Cardiac fibroblast (primary cell): ENCODE measurements around the gene FMNL2.

ENCODE experiments used
- DNase-seq, 2 donors: peaks; one replicate each; pipeline versions ENCODE4 v3.0.0 to v3.0.0-alpha.2; 2010; ENCODE audit warnings: low read depth in 2 of 2
- H3K4me3 ChIP-seq, 2 donors: replicated peaks in 1 of 2; 1 replicate in 1 of 2; 2 replicates in 1 of 2; pipeline ENCODE4 v1.5.1; 2011; ENCODE audit warnings: low read depth in 2 of 2, low read length in 2 of 2, mild to moderate bottlenecking in 2 of 2, moderate library complexity in 1 of 2
- TF ChIP-seq, protein P1 (sequence below): IDR thresholded peaks from one replicate; pipeline ENCODE4 v1.5.1; 2011; ENCODE audit warnings: low read depth, mild to moderate bottlenecking, low read length, inconsistent platforms

Gene FMNL2

DNA sequence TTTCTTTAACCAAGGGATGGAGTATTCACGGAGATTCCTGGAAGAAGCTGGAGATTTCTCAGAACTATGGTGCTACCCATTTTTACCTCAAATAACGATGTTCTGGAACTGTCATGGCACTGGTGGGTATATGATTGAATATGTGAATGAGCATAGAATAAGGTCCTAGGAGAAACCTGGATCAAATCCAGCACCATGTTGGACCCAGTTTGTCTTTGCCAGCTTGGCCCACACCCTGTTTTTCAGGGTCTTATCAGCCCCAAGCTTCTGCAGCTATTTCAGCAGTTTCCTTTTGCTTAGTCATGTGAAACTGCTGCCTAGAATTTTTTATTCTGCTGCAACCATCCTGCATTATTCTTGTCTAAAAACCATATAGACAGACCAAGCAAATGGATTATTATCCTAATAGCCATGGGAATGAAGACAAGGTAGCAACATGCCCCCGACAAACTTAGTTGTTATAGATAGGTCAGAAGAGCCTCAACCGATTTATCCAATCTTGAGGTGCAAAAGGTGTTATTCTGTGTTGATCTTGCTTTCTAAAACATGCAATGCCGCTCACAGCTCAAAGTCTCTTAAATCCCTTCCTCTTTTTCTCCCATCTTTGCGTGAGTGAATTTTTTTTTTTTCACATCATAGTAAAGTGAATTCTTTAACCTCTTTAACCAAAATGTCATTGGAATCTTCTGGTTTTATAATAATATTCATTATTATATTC, 248.7 kb downstream of the FMNL2 start:
- peak in 1 of 2 donors; percentile 53 for DNase-seq
- TF ChIP-seq, protein P1, sequence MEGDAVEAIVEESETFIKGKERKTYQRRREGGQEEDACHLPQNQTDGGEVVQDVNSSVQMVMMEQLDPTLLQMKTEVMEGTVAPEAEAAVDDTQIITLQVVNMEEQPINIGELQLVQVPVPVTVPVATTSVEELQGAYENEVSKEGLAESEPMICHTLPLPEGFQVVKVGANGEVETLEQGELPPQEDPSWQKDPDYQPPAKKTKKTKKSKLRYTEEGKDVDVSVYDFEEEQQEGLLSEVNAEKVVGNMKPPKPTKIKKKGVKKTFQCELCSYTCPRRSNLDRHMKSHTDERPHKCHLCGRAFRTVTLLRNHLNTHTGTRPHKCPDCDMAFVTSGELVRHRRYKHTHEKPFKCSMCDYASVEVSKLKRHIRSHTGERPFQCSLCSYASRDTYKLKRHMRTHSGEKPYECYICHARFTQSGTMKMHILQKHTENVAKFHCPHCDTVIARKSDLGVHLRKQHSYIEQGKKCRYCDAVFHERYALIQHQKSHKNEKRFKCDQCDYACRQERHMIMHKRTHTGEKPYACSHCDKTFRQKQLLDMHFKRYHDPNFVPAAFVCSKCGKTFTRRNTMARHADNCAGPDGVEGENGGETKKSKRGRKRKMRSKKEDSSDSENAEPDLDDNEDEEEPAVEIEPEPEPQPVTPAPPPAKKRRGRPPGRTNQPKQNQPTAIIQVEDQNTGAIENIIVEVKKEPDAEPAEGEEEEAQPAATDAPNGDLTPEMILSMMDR = no peak
- no peak overlapping the region for H3K4me3 ChIP-seq

DNA sequence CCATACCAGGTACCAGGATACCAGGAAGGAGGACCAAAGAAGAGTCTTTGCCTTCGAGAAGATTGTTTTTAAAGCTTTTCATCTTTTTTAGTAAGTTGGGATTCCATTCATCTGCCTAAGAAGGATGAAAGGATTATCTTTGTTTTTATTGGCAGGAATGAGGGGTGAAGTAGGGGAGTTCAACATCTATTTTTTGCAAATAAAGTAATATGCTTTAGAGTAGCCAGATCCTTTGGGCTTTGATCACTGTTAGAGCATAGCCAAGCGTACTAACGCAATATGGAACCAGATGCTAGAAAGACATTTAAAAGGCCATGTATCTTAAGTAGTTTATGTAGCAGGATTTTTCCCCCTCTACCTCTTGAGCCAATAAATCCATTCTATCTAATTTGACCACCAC, 249.3 kb downstream of the FMNL2 start:
- TF ChIP-seq, protein P1 = no peak
- H3K4me3 ChIP-seq = no peak overlapping the region
- peak; percentile 31 to 35 for DNase-seq

DNA sequence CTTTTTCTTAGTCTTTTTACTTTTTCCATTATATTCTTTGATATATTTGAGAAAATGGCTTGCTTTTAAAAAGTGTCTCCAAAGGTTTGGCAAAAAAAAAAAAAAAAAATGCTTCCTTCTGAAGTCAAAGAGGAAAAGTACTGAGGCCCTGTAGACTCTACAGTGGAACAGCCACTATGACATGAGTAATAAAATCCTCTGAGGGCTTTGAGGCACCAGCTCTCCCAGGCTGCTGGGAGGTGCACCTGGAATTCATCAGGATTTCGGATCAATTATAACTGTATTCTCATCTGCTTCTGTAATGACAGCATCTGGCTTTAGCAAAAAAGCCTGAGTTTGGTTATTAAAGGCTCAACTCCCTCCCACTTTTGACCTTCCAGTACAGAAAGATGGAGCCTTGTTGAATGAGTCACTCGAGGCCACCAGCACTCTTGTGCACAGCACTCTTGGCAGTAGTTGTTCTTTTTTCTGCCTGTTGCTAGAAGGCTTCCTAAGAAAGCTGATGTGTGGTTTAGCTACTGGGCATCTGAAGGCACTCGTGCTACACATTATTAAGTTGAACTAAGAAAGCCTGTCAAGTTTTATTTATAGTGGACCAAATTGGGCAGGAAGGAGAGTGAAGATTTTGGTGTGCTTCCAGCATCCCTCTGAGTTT, 251.0 kb downstream of the FMNL2 start:
- no peak overlapping the region for H3K4me3 ChIP-seq
- DNase-seq = peak; percentile 84 to 94
- TF ChIP-seq, protein P1 = no peak

DNA sequence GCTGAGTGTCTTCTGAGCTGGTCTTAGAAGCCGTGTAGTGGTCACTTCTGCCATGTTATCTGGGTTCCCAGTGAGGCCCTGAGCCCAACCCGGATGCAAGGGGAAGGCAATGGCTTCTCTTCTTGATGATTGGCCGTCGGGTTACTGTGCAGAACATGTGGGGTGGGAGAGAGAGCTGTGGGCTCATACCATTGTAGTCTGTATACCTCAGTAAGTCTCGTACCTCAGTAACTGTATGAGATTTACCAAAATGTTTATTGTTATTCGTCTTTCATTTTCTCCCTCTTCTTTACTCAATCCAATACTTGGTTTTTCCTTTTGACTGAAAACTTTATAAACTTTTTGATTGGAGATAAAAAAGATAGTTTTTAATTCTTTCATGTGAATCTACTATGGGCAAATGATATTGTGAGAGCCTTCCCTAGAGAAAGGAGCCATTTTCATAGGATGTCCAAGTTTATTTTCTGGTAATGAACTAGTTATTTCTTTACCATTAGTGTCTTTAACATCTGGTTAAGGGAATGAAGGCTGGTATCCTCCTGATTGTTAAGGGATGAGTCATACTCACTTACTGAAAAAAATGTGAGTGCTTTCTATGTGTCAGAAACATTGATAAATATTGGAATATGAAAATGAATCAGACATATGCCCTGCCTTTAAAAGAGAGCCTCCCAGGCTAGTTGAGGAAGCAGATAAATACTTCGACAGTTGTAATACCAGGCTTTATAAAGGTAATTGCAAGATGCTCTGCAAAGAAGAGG, 252.4 kb downstream of the FMNL2 start:
- DNase-seq = peak in 1 of 2 donors; percentile 43
- TF ChIP-seq, protein P1 = no peak
- H3K4me3 ChIP-seq = no peak overlapping the region

DNA sequence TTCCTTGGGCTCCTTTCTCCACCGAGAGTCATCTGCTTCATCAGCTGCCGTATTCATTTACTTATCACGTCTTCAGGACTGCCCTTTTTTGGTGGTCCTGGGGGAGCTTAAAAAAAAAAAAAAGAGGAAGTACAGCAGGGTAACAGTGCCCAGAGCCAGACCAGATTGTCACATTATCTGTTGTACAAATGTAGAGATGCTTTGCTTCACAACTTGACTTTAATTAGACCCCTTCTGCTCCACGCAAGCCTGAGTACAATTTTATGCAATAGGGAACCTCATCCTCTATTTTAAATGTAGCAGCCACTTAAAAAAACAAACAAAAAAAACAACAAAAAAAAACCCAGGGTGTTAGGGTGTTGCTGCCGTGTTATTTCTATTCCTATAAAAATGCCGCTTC, 254.0 kb downstream of the FMNL2 start:
- no peak for DNase-seq
- TF ChIP-seq, protein P1 = no peak
- no peak overlapping the region for H3K4me3 ChIP-seq

DNA sequence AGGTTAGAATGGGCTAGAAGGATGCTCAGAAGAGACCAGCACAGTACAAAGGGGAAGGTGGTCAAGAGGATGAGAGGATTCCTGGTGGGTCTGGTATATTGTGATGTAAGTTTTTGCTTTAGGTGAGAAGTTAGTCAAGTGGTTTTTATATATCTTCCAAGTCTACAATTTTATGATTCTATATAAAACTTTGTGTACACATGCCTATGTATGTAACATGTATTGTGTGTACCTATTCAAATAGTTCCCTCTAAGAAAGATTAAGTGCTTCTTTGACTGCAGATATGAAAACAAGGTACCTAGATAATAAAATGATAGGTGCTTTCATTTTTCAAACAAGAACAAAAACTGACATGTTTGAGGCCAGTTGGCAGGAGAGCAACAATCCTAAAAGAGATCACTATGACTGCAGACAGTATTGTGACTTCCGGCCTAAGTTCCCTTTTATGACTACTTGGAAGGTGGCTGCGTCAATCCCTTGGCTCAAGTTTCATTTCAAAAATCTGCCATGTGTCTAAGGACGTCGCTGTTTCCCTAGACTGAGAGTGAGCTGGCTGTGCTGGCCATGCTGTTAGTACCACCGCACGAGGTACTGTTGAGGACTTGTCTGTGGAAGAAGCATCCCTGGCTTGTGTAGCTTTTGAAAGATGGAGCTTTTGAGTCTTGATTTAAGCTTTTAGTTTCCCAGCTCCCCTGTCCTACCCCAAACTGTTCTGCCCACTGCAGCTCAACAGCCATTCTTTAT, 259.2 kb downstream of the FMNL2 start:
- TF ChIP-seq, protein P1 = no peak
- H3K4me3 ChIP-seq = no peak overlapping the region
- no peak for DNase-seq
